ENCODE data around the gene PCDHGA7. TPM values are rescaled to one million over a fixed set of nuclear protein-coding genes. Genes with fewer than 3 reads are reported as not detected.
"Not testable (repeated sequence)": the region's sequence is repeated elsewhere in the genome, so short reads cannot be mapped to it uniquely, and the experiment has no call there.

PCDHGA7 gene
- total and polyA plus RNA-seq, 2 donors (not counting 3 experiments of a cell fraction or from before 2014, with no cell fraction given) = 0.84 to 1.8 TPM

GRCh38 chr5:141338538-141339306, 43.8 kb upstream of the PCDHGA7 start, which contains the start of gene PCDHGA2:
Gene PCDHGA2, plus strand, starts transcription at chr5:141338760.
- no peaks in the 10 kb centered on the region for H3K36me3 ChIP-seq (ENCODE audit: control insufficient read depth in 2 of 2, extremely low read depth in 1 of 2, insufficient read depth in 2 of 2, low read length in 2 of 2)
- H3K4me1 ChIP-seq (ENCODE audit: control insufficient read depth, extremely low read depth, insufficient read depth, low read length) = no peaks in the 10 kb centered on the region
- dilution Hi-C loops (cut with MboI; ENCODE audit: extremely low pct_ligation_motif_present, low sequenced_read_pairs) (no loop called here), intact Hi-C loops (cut with micrococcal nuclease) (loop anchor here (5.0 kb wide), 1 partner anchor 184 kb away; no protein-coding TSS in a partner anchor)
- ChIA-PET POLR2A (no interaction called here), CTCF (interaction anchor here (0.6 to 3.0 kb wide), 28 partner anchors 8 to 228 kb away, joined by 3 to 51 read pairs (median 7); partner anchors contain the start of genes PCDHB14, PCDHGA1, PCDHGA10 and PCDHGA11)
- TF ChIP-seq POLR2AphosphoS5 (IDR thresholded peaks at IDR 0.05; ENCODE audit: insufficient read depth, low read depth, low read length) (no peak), CTCF (IDR thresholded peaks at IDR 0.05; ENCODE audit: extremely low read depth in 1 of 2, insufficient read depth in 1 of 2, low read depth in 1 of 2, low read length in 2 of 2) (peak; percentile 43 to 54), POLR2A (IDR thresholded peaks at IDR 0.05; ENCODE audit: low read depth, low read length) (no peak), GATA2 (IDR thresholded peaks at IDR 0.05; ENCODE audit: insufficient read depth, insufficient read length, low read depth, low read length) (no peak), EZH2 (IDR thresholded peaks at IDR 0.05; ENCODE audit: borderline replicate concordance, low read depth, low read length, severe bottlenecking) (no peak), MYC (IDR thresholded peaks at IDR 0.05; ENCODE audit: low read depth, low read length) (no peak), MAX (IDR thresholded peaks at IDR 0.05; ENCODE audit: insufficient read depth, insufficient read length) (no peak), JUN (IDR thresholded peaks at IDR 0.05; ENCODE audit: borderline replicate concordance, insufficient read depth, insufficient read length, low read depth) (no peak), FOS (IDR thresholded peaks at IDR 0.05; ENCODE audit: borderline replicate concordance, insufficient read depth, low read length) (no peak)
- peak within 1 kb of the TSS; percentile 53 for H3K4me2 ChIP-seq (ENCODE audit: insufficient read depth, low read length)
- no peak within 1 kb of the TSS for H3K9ac ChIP-seq (replicated peaks; ENCODE audit: extremely low read depth, insufficient read depth, low read length)
- no peaks in the 10 kb centered on the region for H3K9me1 ChIP-seq (replicated peaks; ENCODE audit: control insufficient read depth, extremely low read depth, insufficient read depth, low read length)
- H4K20me1 ChIP-seq (replicated peaks; ENCODE audit: control insufficient read depth, extremely low read depth, insufficient read depth, low read length) = no peaks in the 10 kb centered on the region
- DNase-seq (ENCODE audit: low read depth, low spot score) (peak; percentile 59), FAIRE-seq (peak; percentile 86)
- no peaks in the 10 kb centered on the region for H3K79me2 ChIP-seq (ENCODE audit: control insufficient read depth, insufficient read depth, low read length)
- H3K27ac ChIP-seq (ENCODE audit: insufficient read depth, low read depth, low read length) = no peak within 1 kb of the TSS
- H3K4me3 ChIP-seq (replicated peaks in 1 of 3; ENCODE audit: insufficient read depth in 1 of 3, low read depth in 1 of 3, low read length in 3 of 3) = peak within 1 kb of the TSS in 2 of 3 experiments; percentile 16 to 53
- peak within 1 kb of the TSS; percentile 69 for H2AFZ ChIP-seq (ENCODE audit: low read depth, low read length)
- BruUV-seq (replicated peaks) = TSS peak; percentile 19
- H3K9me3 ChIP-seq (replicated peaks; ENCODE audit: control insufficient read depth, insufficient read depth, low read length) = no peaks in the 10 kb centered on the region
- H3K27me3 ChIP-seq (ENCODE audit: control insufficient read depth in 2 of 2, insufficient read depth in 2 of 2, low read length in 2 of 2) = peaks cover 15 to 66% of the 10 kb centered on the region in 2 experiments

GRCh38 chr5:141340781-141341354, 41.7 kb upstream of the PCDHGA7 start:
- H3K27me3 ChIP-seq (ENCODE audit: control insufficient read depth in 2 of 2, insufficient read depth in 2 of 2, low read length in 2 of 2) = peaks cover 14 to 51% of the 10 kb centered on the region in 2 experiments
- H4K20me1 ChIP-seq (replicated peaks; ENCODE audit: control insufficient read depth, extremely low read depth, insufficient read depth, low read length); H3K4me1 ChIP-seq (ENCODE audit: control insufficient read depth, extremely low read depth, insufficient read depth, low read length); H3K9me3 ChIP-seq (replicated peaks; ENCODE audit: control insufficient read depth, insufficient read depth, low read length); H3K79me2 ChIP-seq (ENCODE audit: control insufficient read depth, insufficient read depth, low read length); DNase-seq (ENCODE audit: low read depth, low spot score); H3K4me3 ChIP-seq (replicated peaks in 1 of 3; ENCODE audit: insufficient read depth in 1 of 3, low read depth in 1 of 3, low read length in 3 of 3); FAIRE-seq; BruUV-seq (replicated peaks); dilution Hi-C loops (cut with MboI; ENCODE audit: extremely low pct_ligation_motif_present, low sequenced_read_pairs); H2AFZ ChIP-seq (ENCODE audit: low read depth, low read length); H3K9me1 ChIP-seq (replicated peaks; ENCODE audit: control insufficient read depth, extremely low read depth, insufficient read depth, low read length); H3K36me3 ChIP-seq (ENCODE audit: control insufficient read depth in 2 of 2, extremely low read depth in 1 of 2, insufficient read depth in 2 of 2, low read length in 2 of 2); intact Hi-C loops (cut with micrococcal nuclease); H3K9ac ChIP-seq (replicated peaks; ENCODE audit: extremely low read depth, insufficient read depth, low read length); H3K4me2 ChIP-seq (ENCODE audit: insufficient read depth, low read length); H3K27ac ChIP-seq (ENCODE audit: insufficient read depth, low read depth, low read length); POLR2A ChIA-PET: not testable (repeated sequence)
- CTCF ChIA-PET = interaction anchor here (3.8 kb wide), 1 partner anchor 223 kb away, joined by 38 read pairs; no protein-coding TSS in a partner anchor
